Measurements from ENCODE around the gene CHL1. TPM values are rescaled to one million over a fixed set of nuclear protein-coding genes. Genes with fewer than 3 reads are reported as not detected.
A peak's percentile ranks its signal among the peaks of the same experiment; 100 is the strongest.

The CHL1 gene
- total and polyA plus RNA-seq, 8 donors, result 0.23 to 3.4 (median 2.0) TPM

DNA sequence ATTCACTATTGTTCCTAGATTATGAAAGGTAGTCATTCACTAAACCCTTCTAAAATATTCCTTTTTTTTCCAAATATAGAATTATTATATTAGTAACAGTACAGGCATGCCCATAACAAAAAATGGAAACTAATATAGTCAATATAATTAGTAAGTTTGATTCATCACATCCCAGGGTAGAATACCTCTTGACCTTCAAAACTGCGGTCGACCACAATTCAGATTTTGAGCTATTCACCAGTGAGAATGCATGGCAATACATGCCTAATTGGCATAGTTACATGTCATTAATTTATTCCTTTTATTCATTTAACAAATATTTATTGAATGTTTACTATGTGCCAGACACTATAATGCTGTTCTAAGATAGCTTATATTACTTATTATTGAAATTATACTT is 98.0 kb downstream of the CHL1 start:
- TF ChIP-seq, protein P1, sequence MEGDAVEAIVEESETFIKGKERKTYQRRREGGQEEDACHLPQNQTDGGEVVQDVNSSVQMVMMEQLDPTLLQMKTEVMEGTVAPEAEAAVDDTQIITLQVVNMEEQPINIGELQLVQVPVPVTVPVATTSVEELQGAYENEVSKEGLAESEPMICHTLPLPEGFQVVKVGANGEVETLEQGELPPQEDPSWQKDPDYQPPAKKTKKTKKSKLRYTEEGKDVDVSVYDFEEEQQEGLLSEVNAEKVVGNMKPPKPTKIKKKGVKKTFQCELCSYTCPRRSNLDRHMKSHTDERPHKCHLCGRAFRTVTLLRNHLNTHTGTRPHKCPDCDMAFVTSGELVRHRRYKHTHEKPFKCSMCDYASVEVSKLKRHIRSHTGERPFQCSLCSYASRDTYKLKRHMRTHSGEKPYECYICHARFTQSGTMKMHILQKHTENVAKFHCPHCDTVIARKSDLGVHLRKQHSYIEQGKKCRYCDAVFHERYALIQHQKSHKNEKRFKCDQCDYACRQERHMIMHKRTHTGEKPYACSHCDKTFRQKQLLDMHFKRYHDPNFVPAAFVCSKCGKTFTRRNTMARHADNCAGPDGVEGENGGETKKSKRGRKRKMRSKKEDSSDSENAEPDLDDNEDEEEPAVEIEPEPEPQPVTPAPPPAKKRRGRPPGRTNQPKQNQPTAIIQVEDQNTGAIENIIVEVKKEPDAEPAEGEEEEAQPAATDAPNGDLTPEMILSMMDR (IDR thresholded peaks at IDR 0.05), result no peak
- Histone ChIP-seq H3K4me1 (no peaks in the 10 kb centered on the region), H3K27me3 (peaks cover 0 to 3% (median 0%) of the 10 kb centered on the region in 4 donors), H3K36me3 (no peaks in the 10 kb centered on the region), H3K9me3 (no peaks in the 10 kb centered on the region), H3K4me3 (no peak overlapping the region), H3K27ac (no peak overlapping the region)
- WGBS, 2 donors, result 78 to 88% methylated on average over 2 of the region's 2 CpGs
- FAIRE-seq (no peak), ATAC-seq (no peak), DNase-seq (no peak)
- intact Hi-C loops (cut with DNase I), result no loop called here

DNA sequence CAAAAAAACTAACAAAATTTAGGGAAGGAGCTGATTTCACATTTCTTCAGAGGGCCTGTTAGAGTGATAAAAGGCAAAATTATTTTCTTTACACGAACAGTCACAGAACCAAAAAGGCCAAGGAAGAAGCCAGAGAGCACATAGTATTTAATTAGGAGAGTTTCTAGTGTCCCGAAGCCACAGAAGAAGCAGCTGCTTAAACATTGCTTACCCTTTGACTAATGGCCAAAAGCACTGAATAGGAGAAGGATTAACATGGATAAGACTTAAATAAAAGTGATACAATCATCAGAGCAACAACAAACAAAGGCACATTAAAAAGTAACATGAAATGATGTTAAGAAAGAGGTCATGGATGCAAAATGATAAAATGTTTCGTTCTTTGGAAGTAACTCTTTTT is 98.6 kb downstream of the CHL1 start:
- ATAC-seq (no peak), FAIRE-seq (no peak), DNase-seq (no peak)
- Histone ChIP-seq H3K36me3 (no peaks in the 10 kb centered on the region), H3K4me3 (no peak overlapping the region), H3K27me3 (peaks cover 0 to 3% (median 0%) of the 10 kb centered on the region in 4 donors), H3K9me3 (no peaks in the 10 kb centered on the region), H3K27ac (no peak overlapping the region), H3K4me1 (no peaks in the 10 kb centered on the region)
- 35 to 42% methylated on average over 3 of the region's 3 CpGs for WGBS, 2 donors
- TF ChIP-seq, protein P1 (IDR thresholded peaks at IDR 0.05), result no peak
- intact Hi-C loops (cut with DNase I), result no loop called here

DNA sequence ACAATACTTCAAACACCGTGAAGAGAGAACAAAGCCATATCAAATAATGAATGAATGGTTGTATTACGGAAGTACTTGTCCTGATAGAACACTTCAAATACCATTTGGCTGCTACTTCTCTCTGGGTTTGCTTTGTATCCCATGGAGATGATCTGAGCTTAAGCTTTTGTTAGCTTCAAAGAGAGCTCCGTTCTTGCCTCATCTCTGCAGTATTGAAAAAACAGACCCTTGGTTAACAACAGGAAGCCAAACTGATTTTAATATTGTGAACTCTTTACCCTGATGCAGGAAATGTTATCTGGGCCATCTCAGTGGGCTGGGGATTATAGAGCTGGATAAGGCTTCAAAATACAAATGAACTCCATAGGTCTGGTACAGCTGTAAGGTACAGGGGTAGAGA is 101.0 kb downstream of the CHL1 start:
- no peak for DNase-seq
- TF ChIP-seq, protein P1 (IDR thresholded peaks at IDR 0.05), result no peak
- FAIRE-seq, result no peak
- Histone ChIP-seq H3K4me3 (no peak overlapping the region), H3K4me1 (no peaks in the 10 kb centered on the region), H3K9me3 (no peaks in the 10 kb centered on the region), H3K36me3 (no peaks in the 10 kb centered on the region), H3K27me3 (no peaks in the 10 kb centered on the region), H3K27ac (no peak overlapping the region)
- intact Hi-C loops (cut with DNase I), result no loop called here
- no peak for ATAC-seq
- 65 to 71% methylated on average over 3 of the region's 3 CpGs for WGBS, 2 donors

DNA sequence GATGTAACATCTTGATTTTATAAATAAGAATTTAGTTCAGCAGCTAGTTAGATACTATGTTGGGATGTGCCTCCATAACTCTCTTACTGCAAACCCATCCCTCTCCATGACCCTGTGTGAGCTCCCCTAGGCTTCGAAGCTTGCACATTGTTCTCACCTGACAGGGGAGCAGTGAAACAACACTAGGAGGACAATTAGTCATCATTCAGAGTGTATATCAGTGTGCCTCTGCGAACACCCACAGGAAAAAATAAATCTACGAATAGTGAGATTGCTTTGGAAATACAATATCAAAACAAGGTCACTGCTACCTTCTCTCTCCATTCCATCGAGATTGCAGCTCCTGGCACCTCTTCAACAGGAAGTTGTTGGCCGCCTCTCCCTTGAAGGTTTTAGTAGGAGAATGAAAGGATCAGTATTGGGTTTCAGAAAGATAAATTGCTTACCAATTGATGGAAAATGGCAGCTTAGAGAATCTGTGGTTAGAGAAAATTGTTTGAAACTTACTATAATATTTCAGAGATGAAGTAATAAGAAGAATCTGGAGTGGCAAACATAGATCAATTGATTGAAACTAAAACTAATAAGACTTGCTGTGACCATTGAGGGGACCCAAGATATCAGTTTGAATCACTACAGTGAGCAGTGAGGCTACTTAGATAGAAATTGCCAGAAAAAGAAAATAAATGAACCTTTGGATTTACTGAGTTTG is 103.2 kb downstream of the CHL1 start:
- ATAC-seq, result peak in 1 of 4 donors; percentile 34
- Histone ChIP-seq H3K27ac (no peak overlapping the region), H3K4me1 (no peaks in the 10 kb centered on the region), H3K9me3 (no peaks in the 10 kb centered on the region), H3K27me3 (no peaks in the 10 kb centered on the region), H3K4me3 (no peak overlapping the region), H3K36me3 (no peaks in the 10 kb centered on the region)
- TF ChIP-seq, protein P1 (IDR thresholded peaks at IDR 0.05), result no peak
- WGBS, 2 donors, result 17 to 28% methylated on average over 5 of the region's 5 CpGs
- intact Hi-C loops (cut with DNase I), result no loop called here
- no peak for DNase-seq
- FAIRE-seq, result no peak

DNA sequence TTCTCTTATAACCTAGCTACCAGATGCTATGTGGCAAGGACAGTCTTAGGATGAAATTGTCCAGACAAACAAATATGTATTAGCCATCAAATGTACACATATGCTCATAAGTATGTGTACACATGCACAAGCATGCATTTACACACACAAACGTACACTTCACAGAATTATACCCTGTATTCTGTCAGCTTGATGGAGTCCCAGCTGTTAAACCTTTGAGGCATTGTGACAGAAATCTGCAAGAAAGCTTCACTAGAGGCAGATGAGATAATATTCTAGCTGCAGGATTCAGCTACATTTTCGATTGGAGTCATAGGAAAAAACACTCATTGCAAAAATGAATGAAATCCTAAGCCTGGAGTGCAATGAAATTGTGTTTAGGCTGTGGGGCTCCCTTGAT is 110.6 kb downstream of the CHL1 start:
- ATAC-seq (no peak), FAIRE-seq (no peak), DNase-seq (no peak)
- H3K36me3 ChIP-seq, result no peaks in the 10 kb centered on the region
- H3K9me3 ChIP-seq, result no peaks in the 10 kb centered on the region
- H3K4me1 ChIP-seq, result no peaks in the 10 kb centered on the region
- intact Hi-C loops (cut with DNase I), result no loop called here
- no peak overlapping the region for H3K27ac ChIP-seq
- 39 to 48% methylated on average over 2 of the region's 2 CpGs for WGBS, 2 donors
- TF ChIP-seq, protein P1 (IDR thresholded peaks at IDR 0.05), result no peak
- H3K27me3 ChIP-seq, result no peaks in the 10 kb centered on the region
- no peak overlapping the region for H3K4me3 ChIP-seq
